Measurements from ENCODE around the gene GNAT2.
A peak's percentile ranks its signal among the peaks of the same experiment; 100 is the strongest.
"Not testable (repeated sequence)": the region's sequence is repeated elsewhere in the genome, so short reads cannot be mapped to it uniquely, and the experiment has no call there.

GNAT2 gene

GRCh38 chr1:109619576-109620400 is at the start of gene GNAT2, which contains the start of gene AMPD2:
TSS of gene GNAT2 (minus strand) at chr1:109619616. CDS start at chr1:109612870, 6,746 bp downstream.
TSS of gene AMPD2 (plus strand) at chr1:109619837. CDS start at chr1:109621176, 1,339 bp downstream.
- peak; percentile 90 for DNase-seq
- H3K4me3 ChIP-seq (ENCODE audit: low read depth, low read length): peak within 1 kb of the TSS; percentile 94
- H3K27ac ChIP-seq: peak within 1 kb of the TSS; percentile 75
- no peaks in the 10 kb centered on the region for H3K9me3 ChIP-seq (ENCODE audit: severe bottlenecking)
- TF ChIP-seq CTCF (IDR thresholded peaks at IDR 0.05; ENCODE audit: low read depth, low read length): no peak
- H3K36me3 ChIP-seq: peaks cover 10% of the 10 kb centered on the region
- H3K27me3 ChIP-seq (ENCODE audit: insufficient read depth, low read depth, severe bottlenecking): no peaks in the 10 kb centered on the region

GRCh38 chr1:109668123-109668775 is 48.8 kb upstream of the GNAT2 start:
- no peak for TF ChIP-seq CTCF (IDR thresholded peaks at IDR 0.05; ENCODE audit: low read depth, low read length)
- H3K4me3 ChIP-seq (ENCODE audit: low read depth, low read length): peak overlapping the region; percentile 54
- DNase-seq: peak; percentile 20

GRCh38 chr1:109667452-109668122 is 48.2 kb upstream of the GNAT2 start, which contains the start of gene GSTM2:
TSS of gene GSTM2 (plus strand) at chr1:109668057. CDS start at chr1:109668116, 59 bp downstream.
- TF ChIP-seq CTCF (IDR thresholded peaks at IDR 0.05; ENCODE audit: low read depth, low read length): no peak
- Histone ChIP-seq H3K9me3 (ENCODE audit: severe bottlenecking) (no peaks in the 10 kb centered on the region), H3K27me3 (ENCODE audit: insufficient read depth, low read depth, severe bottlenecking) (no peaks in the 10 kb centered on the region), H3K4me3 (ENCODE audit: low read depth, low read length) (peak within 1 kb of the TSS; percentile 54), H3K27ac (no peak within 1 kb of the TSS), H3K36me3 (no peaks in the 10 kb centered on the region)
- peak; percentile 98 for DNase-seq

More at GRCh38 chr1:109668123-109668775, 48.8 kb upstream of the GNAT2 start:
- H3K27me3 ChIP-seq (ENCODE audit: insufficient read depth, low read depth, severe bottlenecking): no peaks in the 10 kb centered on the region
- H3K27ac ChIP-seq: no peak overlapping the region
- no peaks in the 10 kb centered on the region for H3K36me3 ChIP-seq
- no peaks in the 10 kb centered on the region for H3K9me3 ChIP-seq (ENCODE audit: severe bottlenecking)

- DNase-seq: no peak
- Histone ChIP-seq H3K27ac (no peak overlapping the region), H3K4me3 (ENCODE audit: low read depth, low read length) (no peak overlapping the region), H3K36me3 (no peaks in the 10 kb centered on the region), H3K9me3 (ENCODE audit: severe bottlenecking) (no peaks in the 10 kb centered on the region), H3K27me3 (ENCODE audit: insufficient read depth, low read depth, severe bottlenecking) (no peaks in the 10 kb centered on the region)
- no peak for TF ChIP-seq CTCF (IDR thresholded peaks at IDR 0.05; ENCODE audit: low read depth, low read length)
Measured at GRCh38 chr1:109664671-109665070, 45.3 kb upstream of the GNAT2 start.

GRCh38 chr1:109661391-109661790 is 42.0 kb upstream of the GNAT2 start:
- no peaks in the 10 kb centered on the region for H3K36me3 ChIP-seq
- H3K4me3 ChIP-seq (ENCODE audit: low read depth, low read length): no peak overlapping the region
- H3K27me3 ChIP-seq (ENCODE audit: insufficient read depth, low read depth, severe bottlenecking): no peaks in the 10 kb centered on the region
- no peak for DNase-seq
- no peak overlapping the region for H3K27ac ChIP-seq
- no peaks in the 10 kb centered on the region for H3K9me3 ChIP-seq (ENCODE audit: severe bottlenecking)
- no peak for TF ChIP-seq CTCF (IDR thresholded peaks at IDR 0.05; ENCODE audit: low read depth, low read length)

GRCh38 chr1:109660691-109661026 is 41.2 kb upstream of the GNAT2 start:
- H3K36me3 ChIP-seq; H3K9me3 ChIP-seq (ENCODE audit: severe bottlenecking); H3K27me3 ChIP-seq (ENCODE audit: insufficient read depth, low read depth, severe bottlenecking); DNase-seq; H3K4me3 ChIP-seq (ENCODE audit: low read depth, low read length); H3K27ac ChIP-seq: not testable (repeated sequence)

Data from WERI-Rb-1 (cell line).